GM12878 (cell line): ENCODE results near the gene CNPY2. TPM values are rescaled to one million over a fixed set of nuclear protein-coding genes. Genes with fewer than 3 reads are reported as not detected.
A peak's percentile ranks its signal among the peaks of the same experiment; 100 is the strongest.

Source experiments
- ATAC-seq: fragments of 200-7000 bp; cut with Tn5 transposase; 3 replicates; pipeline ENCODE4 v1.9.1; 2020; ENCODE audit warnings: mild to moderate bottlenecking, moderate library complexity
- Bru-seq: library from RNA; stranded (reverse); fragments of 400-500 nt; gene quantifications from one replicate; lab custom pipeline; 2021; lab: Mats Ljungman, UMichigan
- BruChase-seq, 2 experiments: library from RNA; stranded (reverse); fragments of 400-500 nt; gene quantifications; one replicate each; lab custom pipeline; 2021; lab: Mats Ljungman, UMichigan
- BruUV-seq: library from RNA; stranded (reverse); fragments of 400-500 nt; replicated peaks from 2 replicates; lab custom pipeline; 2021; lab: Mats Ljungman, UMichigan
- CTCF ChIA-PET: fragments of 300-600 bp; sonication (Branson Sonifier 250); formaldehyde crosslinking; extraction: SDS; loops from one replicate; lab custom pipeline; 2021; ENCODE audit warnings: inconsistent platforms; lab: Yijun Ruan, JAX
- POLR2A ChIA-PET: fragments of 350-600 bp; formaldehyde crosslinking; extraction: SDS; loops from one replicate; lab custom pipeline; 2021; ENCODE audit warnings: inconsistent platforms; lab: Charles Lee
- RAD21 ChIA-PET: fragments of 300-600 bp; sonication (Branson Sonifier 250); formaldehyde crosslinking; loops from one replicate; lab custom pipeline; 2023; ENCODE audit warnings: antibody characterized with exemption; ENCODE audit not compliant: unreplicated experiment; lab: Charles Lee
- SMC1A ChIA-PET: fragments of 300-600 bp; sonication (Branson Sonifier 250); formaldehyde crosslinking; loops from one replicate; lab custom pipeline; 2023; ENCODE audit not compliant: unreplicated experiment, uncharacterized antibody; lab: Charles Lee
- DNase-seq: peaks from one replicate; pipeline ENCODE4 v3.0.0-alpha.2; 2011; ENCODE audit warnings: low read depth, low spot score
- FAIRE-seq: peaks from 3 replicates; lab custom pipeline; 2011; peaks lifted over from hg19 to GRCh38; lab: Jason Lieb, UNC
- H2AFZ ChIP-seq: 2 replicates; pipeline ENCODE4 v1.6.0; 2011; ENCODE audit warnings: low read depth, low read length, control low read depth; ENCODE audit not compliant: control insufficient read depth
- H3K27ac ChIP-seq: 2 replicates; pipeline ENCODE4 v1.5.1; 2011; ENCODE audit warnings: control low read depth; ENCODE audit not compliant: control insufficient read depth, insufficient read depth
- H3K27me3 ChIP-seq, 2 experiments: replicated peaks in 1 of 2; 2 replicates each; pipeline versions ENCODE4 v1.6.0 to v1.6.1; 2011; ENCODE audit warnings: low read length in 1 of 2; ENCODE audit not compliant: control insufficient read depth in 2 of 2, insufficient read depth in 2 of 2
- H3K36me3 ChIP-seq, 2 experiments: 2 replicates each; pipeline ENCODE4 v1.5.1; 2011; ENCODE audit warnings: low read length in 1 of 2; ENCODE audit not compliant: control insufficient read depth in 2 of 2, insufficient read depth in 2 of 2
- H3K4me1 ChIP-seq: 2 replicates; pipeline ENCODE4 v1.6.1; 2011; ENCODE audit warnings: mild to moderate bottlenecking, low read length, moderate library complexity, mixed read lengths; ENCODE audit not compliant: control insufficient read depth, insufficient read depth
- H3K4me2 ChIP-seq: 2 replicates; pipeline ENCODE4 v1.6.0; 2011; ENCODE audit warnings: control low read depth; ENCODE audit not compliant: control insufficient read depth, insufficient read depth
- H3K4me3 ChIP-seq: fragments of 200-600 bp; sonication (generic); 2 replicates; pipeline ENCODE4 v1.5.1; 2016
- H3K79me2 ChIP-seq: 2 replicates; pipeline ENCODE4 v1.6.0; 2011; ENCODE audit warnings: low read length; ENCODE audit not compliant: control insufficient read depth, insufficient read depth
- H3K9ac ChIP-seq: 2 replicates; pipeline ENCODE4 v1.8.0; 2011; ENCODE audit warnings: low read length, control low read depth, mixed read lengths; ENCODE audit not compliant: control insufficient read depth, insufficient read depth
- H3K9me3 ChIP-seq: replicated peaks from 3 replicates; pipeline ENCODE4 v1.5.1; 2011; ENCODE audit warnings: mild to moderate bottlenecking, low read length; ENCODE audit not compliant: control insufficient read depth, insufficient read depth
- H4K20me1 ChIP-seq: 2 replicates; pipeline ENCODE4 v1.6.0; 2011; ENCODE audit not compliant: control insufficient read depth, insufficient read depth
- ATF7 ChIP-seq: fragments of 450-650 bp; IDR thresholded peaks from 2 replicates; pipeline ENCODE4 v1.6.1; 2016; ENCODE audit warnings: low read depth, mild to moderate bottlenecking
- BRCA1 ChIP-seq: IDR thresholded peaks from 2 replicates; pipeline ENCODE4 v1.6.1; 2011; ENCODE audit warnings: low read depth, low read length, improper control_type of control experiment
- CBFB ChIP-seq: IDR thresholded peaks from 2 replicates; pipeline ENCODE4 v1.6.1; 2016; ENCODE audit warnings: antibody characterized with exemption, low read depth
- CBX5 ChIP-seq: sonication (generic); IDR thresholded peaks from 2 replicates; pipeline ENCODE4 v1.6.1; 2016; ENCODE audit warnings: low read depth, moderate library complexity, mild to moderate bottlenecking, inconsistent platforms
- CEBPZ ChIP-seq: fragments of 150-350 bp; IDR thresholded peaks from 2 replicates; pipeline ENCODE4 v1.6.1; 2016; ENCODE audit warnings: low read depth, low read length
- GATAD2B ChIP-seq: fragments of 450-650 bp; conservative IDR thresholded peaks from 2 replicates; pipeline ENCODE4 v1.6.1; 2017; ENCODE audit warnings: low read depth, mild to moderate bottlenecking, moderate library complexity
- MEF2A ChIP-seq: IDR thresholded peaks from 2 replicates; pipeline ENCODE4 v1.6.1; 2011; ENCODE audit warnings: low read depth, mild to moderate bottlenecking, low read length, moderate library complexity; ENCODE audit not compliant: insufficient read depth
- NFYA ChIP-seq: IDR thresholded peaks from 2 replicates; pipeline ENCODE4 v1.6.1; 2011; ENCODE audit warnings: low read depth, mild to moderate bottlenecking, low read length, improper control_type of control experiment, borderline replicate concordance
- SMC3 ChIP-seq: IDR thresholded peaks from 2 replicates; pipeline ENCODE4 v1.6.1; 2011; ENCODE audit warnings: low read length, improper control_type of control experiment, borderline replicate concordance
- SREBF1 ChIP-seq: IDR thresholded peaks from 2 replicates; pipeline ENCODE4 v1.6.1; 2012; ENCODE audit warnings: mild to moderate bottlenecking, low read length
- TARDBP ChIP-seq: IDR thresholded peaks from 2 replicates; pipeline ENCODE4 v1.6.1; 2016; ENCODE audit warnings: borderline replicate concordance
- YY1 ChIP-seq: IDR thresholded peaks from 2 replicates; pipeline ENCODE4 v1.6.1; 2011; ENCODE audit warnings: low read depth, mild to moderate bottlenecking, low read length
- ZNF217 ChIP-seq: fragments of 450-650 bp; IDR thresholded peaks from 2 replicates; pipeline ENCODE4 v1.6.1; 2017; ENCODE audit warnings: antibody characterized with exemption, mild to moderate bottlenecking
- WGBS: methylation state at CpG from one replicate; pipeline ENCODE4 v1.1.6; 2016; ENCODE audit warnings: low lambda C conversion rate; ENCODE audit not compliant: insufficient replicate concordance, insufficient coverage; ENCODE audit errors: missing lambda C conversion rate; 5-methylcytosine and 5-hydroxymethylcytosine counted together
- in situ Hi-C: fragments of 300-500 bp; cut with MboI; formaldehyde crosslinking; loops from 9 replicates; pipeline ENCODE4 v1.14.3; 2018; ENCODE audit warnings: mixed read lengths
- intact Hi-C: fragments of 100-400 bp; cut with micrococcal nuclease; formaldehyde crosslinking; loops from one replicate; pipeline ENCODE4 v1.14.2; 2022; ENCODE audit not compliant: unreplicated experiment
- long read RNA-seq, 2 experiments: library from polyadenylated mRNA; unstranded; transcript quantifications; one replicate each; pipeline ENCODE4 v2.0.0, GENCODE V29; 2019 to 2020
- polyA minus RNA-seq, 3 experiments: library from RNA; depleted of rRNA, polyadenylated mRNA; stranded (reverse); fragments of >200 nt; gene quantifications; 2 replicates each; pipeline ENCODE4 v1.2.3, GENCODE V29; 2011
- polyA plus RNA-seq, 11 experiments: library from polyadenylated mRNA; depleted of rRNA in 4 of 11; unstranded in 6 of 11; stranded (reverse) in 5 of 11; fragments of >200 nt; fragmentation: Nextera tagmentation in 4 of 11; fragmentation: Illumina TruSeq in 1 of 11; extraction: Ambion mirVana in 4 of 11; extraction: Trizol in 1 of 11; gene quantifications; 1 replicate in 1 of 11; 2 replicates in 10 of 11; pipeline versions ENCODE4 v1.2.1 to v1.2.3, GENCODE V29; 2011 to 2016; ENCODE audit warnings: inconsistent platforms in 2 of 11, missing spikeins in 2 of 11, low read depth in 1 of 11
- total RNA-seq, 4 experiments: library from RNA; depleted of rRNA in 3 of 4; stranded (reverse); fragments of >200 nt in 3 of 4; fragmentation: Illumina TruSeq in 1 of 4; extraction: Trizol in 1 of 4; gene quantifications; 2 replicates each; pipeline versions ENCODE4 v1.2.1 to v1.2.3, GENCODE V29; 2013 to 2021

Gene CNPY2
- 80.3 and 84.0 TPM in 2 replicates for total RNA-seq (2013; cell fraction: nucleolus; rRNA removed)
- 68.2 and 70.2 TPM in 2 replicates for total RNA-seq (2014; rRNA removed)
- total RNA-seq (2014; rRNA removed; fragmentation: Illumina TruSeq; extraction: Trizol), result 63.9 and 73.6 TPM in 2 replicates
- 75.0 and 93.7 TPM in 2 replicates for total RNA-seq (2021)
- polyA plus RNA-seq (2011; ENCODE audit: low read depth), result 70.9 TPM
- 125 and 131 TPM in 2 replicates for polyA plus RNA-seq (2011; rRNA removed)
- 102 and 103 TPM in 2 replicates for polyA plus RNA-seq (2011; cell fraction: cytosol; rRNA removed)
- polyA plus RNA-seq (2011; cell fraction: nucleus; rRNA removed), result 60.1 and 60.3 TPM in 2 replicates
- polyA plus RNA-seq (2012), result 69.2 and 98.1 TPM in 2 replicates
- 77.7 and 81.8 TPM in 2 replicates for polyA plus RNA-seq (2014; fragmentation: Illumina TruSeq; extraction: Trizol)
- polyA plus RNA-seq (2014; fragmentation: Nextera tagmentation; extraction: Ambion mirVana), result 10 to 100 TPM; 25.0 to 50.3 TPM
- polyA plus RNA-seq (2014; rRNA removed), result 91.8 and 101 TPM in 2 replicates
- 100 to 1,000 TPM; 264 to 276 TPM for polyA plus RNA-seq (2016; fragmentation: Nextera tagmentation; extraction: Ambion mirVana)
- polyA minus RNA-seq (2011; rRNA and poly(A)+ RNA removed), result 59.5 and 97.1 TPM in 2 replicates
- 16.9 and 22.7 TPM in 2 replicates for polyA minus RNA-seq (2011; cell fraction: cytosol; rRNA and poly(A)+ RNA removed)
- 19.9 and 26.8 TPM in 2 replicates for polyA minus RNA-seq (2011; cell fraction: nucleus; rRNA and poly(A)+ RNA removed)
- percentile 82 among the genes with signal in this experiment for Bru-seq, nascent RNA
- percentile 95 among the genes with signal in this experiment for BruChase-seq, experiment 1, labeled RNA remaining after a 6-hour chase
- percentile 90 among the genes with signal in this experiment for BruChase-seq, experiment 2, labeled RNA remaining after a 2-hour chase
- long read RNA-seq, experiment 1, transcript CNPY2-206 (3 exons, 817 nt), result minor isoform, 6 of 57 reads
- long read RNA-seq, experiment 1, transcript CNPY2-201 (6 exons, 1,214 nt), result major isoform, 46 of 57 reads
- long read RNA-seq, experiment 1, partial matches to known transcripts, result 0 of 57 reads
- long read RNA-seq, experiment 1, other reads (novel, unspliced or antisense), result 5 of 57 reads
- long read RNA-seq, experiment 2, transcript CNPY2-206 (3 exons, 817 nt), result minor isoform, 21 of 150 reads
- long read RNA-seq, experiment 2, transcript CNPY2-201 (6 exons, 1,214 nt), result major isoform, 111 of 150 reads
- long read RNA-seq, experiment 2, partial matches to known transcripts, result 2 of 150 reads
- long read RNA-seq, experiment 2, other reads (novel, unspliced or antisense), result 15 of 150 reads

DNA sequence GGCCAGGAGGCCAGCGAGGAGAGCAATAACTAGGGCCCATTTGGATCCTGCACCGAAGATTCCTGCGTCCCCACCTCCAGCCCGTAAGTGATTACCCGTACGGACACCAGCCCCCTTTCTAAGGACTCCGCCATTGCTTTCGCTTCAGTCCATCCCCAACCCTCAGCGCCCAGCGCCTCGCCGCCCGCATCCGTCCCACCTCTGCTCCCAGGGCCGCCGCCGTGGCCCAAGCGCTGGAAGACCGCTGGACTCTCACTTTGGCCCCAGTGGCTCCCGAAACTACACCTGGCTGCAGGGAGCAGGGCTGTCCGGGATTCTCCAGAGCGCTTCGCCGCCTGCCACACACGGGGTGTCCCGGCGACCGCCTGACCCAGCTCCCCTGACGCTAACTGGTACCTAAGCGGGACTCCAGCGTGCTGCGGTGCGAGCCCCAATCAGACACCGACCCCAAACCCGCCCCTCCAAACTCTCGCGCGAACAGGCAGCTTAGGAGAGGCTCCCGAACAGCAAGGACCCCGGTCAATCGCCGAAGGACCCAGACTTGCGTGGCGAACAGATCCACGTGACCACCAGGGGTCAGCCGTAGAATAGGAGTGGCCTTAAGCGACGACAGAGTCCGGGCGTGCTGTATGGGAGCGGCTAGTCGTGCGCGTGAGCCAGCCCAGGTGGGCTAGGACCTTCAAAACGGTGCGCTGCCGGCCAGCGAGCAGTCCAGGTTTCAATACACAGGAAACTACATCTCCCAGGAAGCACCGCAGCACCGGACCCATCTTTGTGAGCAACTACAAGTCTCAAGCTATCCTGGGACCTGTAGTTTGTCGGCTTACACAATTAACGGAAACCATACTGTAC lies at the start of gene CNPY2:
Gene CNPY2, minus strand, starts transcription at position 367 of the 852 bp plus-strand sequence. CDS start 771 bp downstream, outside the sequence.
- Histone ChIP-seq H3K36me3 (peaks cover 2 to 9% of the 10 kb centered on the region in 2 experiments), H4K20me1 (no peaks in the 10 kb centered on the region), H3K27ac (peak within 1 kb of the TSS; percentile 92), H3K4me1 (peaks cover 3% of the 10 kb centered on the region), H3K9ac (peak within 1 kb of the TSS; percentile 90), H3K9me3 (no peaks in the 10 kb centered on the region), H3K27me3 (no peaks in the 10 kb centered on the region), H3K4me3 (peak within 1 kb of the TSS; percentile 97), H3K4me2 (peak within 1 kb of the TSS; percentile 96), H2AFZ (peak within 1 kb of the TSS; percentile 98), H3K79me2 (peaks cover 19% of the 10 kb centered on the region)
- peak; percentile 97 for DNase-seq
- under 1% methylated on average over 62 of the region's 62 CpGs for WGBS
- intact Hi-C loops (loop anchor here (1.0 to 5.0 kb wide), 4 partner anchors 18 to 199 kb away; partner anchors contain the start of genes RPL41, STAT2 and ZC3H10), in situ Hi-C loops (no loop called here)
- FAIRE-seq, result peak; percentile 99
- peak; percentile 95 for ATAC-seq
- SMC1A ChIA-PET, result interaction anchor here (0.7 to 2.8 kb wide), 14 partner anchors 9 to 319 kb away, joined by 3 to 25 read pairs (median 4); partner anchors contain the start of genes PAN2, RNF41, STAT2 and TIMELESS
- CTCF ChIA-PET, result interaction anchor here (0.9 to 5.6 kb wide), 20 partner anchors 8 to 486 kb away, joined by 3 to 76 read pairs (median 4); partner anchors contain the start of genes ANKRD52, DNAJC14, PAN2 and RNF41
- RAD21 ChIA-PET, result interaction anchor here (0.7 to 5.5 kb wide), 14 partner anchors 9 to 321 kb away, joined by 3 to 71 read pairs (median 6); partner anchors contain the start of genes ANKRD52, PAN2, RNF41 and SMARCC2
- POLR2A ChIA-PET, result interaction anchor here (0.5 to 3.0 kb wide), 25 partner anchors 10 to 485 kb away, joined by 3 to 26 read pairs (median 5); partner anchors contain the start of genes ESYT1, IL23A, PAN2 and RBMS2
- BruUV-seq, result TSS peak; percentile 83
- TF ChIP-seq ATF7 (no peak), NFYA (no peak), MEF2A (no peak), GATAD2B (0 out of 2 replicates have a peak, but pooled peaks have one; percentile 43), CBFB (peak; percentile 90), BRCA1 (peak; percentile 82), CBX5 (no peak), TARDBP (peak; percentile 90), SREBF1 (peak; percentile 55; the same call in 1 of the 2 replicates), ZNF217 (no peak), SMC3 (peak; percentile 40; the same call in 1 of the 2 replicates), YY1 (peak; percentile 94), CEBPZ (no peak)
